Endothelial cell of umbilical vein (primary cell): ENCODE measurements around the gene F2. TPM values are rescaled to one million over a fixed set of nuclear protein-coding genes. Genes with fewer than 3 reads are reported as not detected.

Experiments used
- BruUV-seq: library from RNA; stranded (reverse); fragments of 400-500 nt; replicated peaks from 2 replicates; lab custom pipeline; 2021; lab: Mats Ljungman, UMichigan
- CTCF ChIA-PET: fragments of 300-600, 350-600 bp; sonication (Branson Sonifier 250); formaldehyde crosslinking; loops from one replicate; lab custom pipeline; 2021; ENCODE audit warnings: antibody characterized with exemption, inconsistent platforms; lab: Charles Lee
- POLR2A ChIA-PET: fragments of 300-600, 350-600 bp; sonication (Branson Sonifier 250); formaldehyde crosslinking; loops from one replicate; lab custom pipeline; 2021; ENCODE audit warnings: antibody characterized with exemption, inconsistent platforms; lab: Charles Lee
- DNase-seq: peaks from one replicate; pipeline ENCODE4 v3.0.0-alpha.2; 2011; ENCODE audit warnings: low read depth, low spot score
- FAIRE-seq: peaks from 2 replicates; lab custom pipeline; 2011; peaks lifted over from hg19 to GRCh38; lab: Jason Lieb, UNC
- H2AFZ ChIP-seq: 2 replicates; pipeline ENCODE4 v1.6.0; 2012; ENCODE audit warnings: low read depth, low read length, control low read depth, inconsistent platforms
- H3K27ac ChIP-seq: 2 replicates; pipeline ENCODE4 v1.5.1; 2011; ENCODE audit warnings: low read depth, mild to moderate bottlenecking, control low read depth, low read length, moderate library complexity; ENCODE audit not compliant: insufficient read depth
- H3K27me3 ChIP-seq, 2 experiments: 2 replicates each; pipeline versions ENCODE4 v1.6.0 to v1.6.1; 2011; ENCODE audit warnings: low read length in 2 of 2, mixed read lengths in 1 of 2; ENCODE audit not compliant: control insufficient read depth in 2 of 2, insufficient read depth in 2 of 2
- H3K36me3 ChIP-seq, 2 experiments: 2 replicates in 1 of 2; 3 replicates in 1 of 2; pipeline ENCODE4 v1.5.1; 2011; ENCODE audit warnings: low read length in 2 of 2, mild to moderate bottlenecking in 1 of 2, moderate library complexity in 1 of 2; ENCODE audit not compliant: control insufficient read depth in 2 of 2, insufficient read depth in 2 of 2; ENCODE audit errors: extremely low read depth in 1 of 2
- H3K4me1 ChIP-seq: 3 replicates; pipeline ENCODE4 v1.5.1; 2011; ENCODE audit warnings: mild to moderate bottlenecking, low read length; ENCODE audit not compliant: control insufficient read depth, insufficient read depth; ENCODE audit errors: extremely low read depth
- H3K4me2 ChIP-seq: 2 replicates; pipeline ENCODE4 v1.6.1; 2011; ENCODE audit warnings: low read length, control low read depth, mixed read lengths; ENCODE audit not compliant: insufficient read depth
- H3K4me3 ChIP-seq, 3 experiments: fragments of 200-600 bp in 1 of 3; sonication (generic), shearing (Covaris generic) in 1 of 3; replicated peaks in 1 of 3; 2 replicates each; pipeline ENCODE4 v1.5.1; 2011 to 2016; ENCODE audit warnings: control low read depth in 3 of 3, low read length in 3 of 3, mild to moderate bottlenecking in 2 of 3, inconsistent platforms in 1 of 3, low read depth in 1 of 3, moderate library complexity in 1 of 3; ENCODE audit not compliant: insufficient read depth in 1 of 3
- H3K79me2 ChIP-seq: 2 replicates; pipeline ENCODE4 v1.6.0; 2012; ENCODE audit warnings: low read length, inconsistent platforms; ENCODE audit not compliant: control insufficient read depth, insufficient read depth
- H3K9ac ChIP-seq: replicated peaks from 2 replicates; pipeline ENCODE3; 2011; ENCODE audit warnings: low read length, control low read depth; ENCODE audit not compliant: insufficient read depth; ENCODE audit errors: extremely low read depth
- H3K9me1 ChIP-seq: replicated peaks from 3 replicates; pipeline ENCODE4 v1.6.0; 2011; ENCODE audit warnings: mild to moderate bottlenecking, low read length; ENCODE audit not compliant: control insufficient read depth, insufficient read depth; ENCODE audit errors: extremely low read depth
- H3K9me3 ChIP-seq: replicated peaks from 2 replicates; pipeline ENCODE4 v1.5.1; 2012; ENCODE audit warnings: low read length, inconsistent platforms; ENCODE audit not compliant: control insufficient read depth, insufficient read depth
- H4K20me1 ChIP-seq: replicated peaks from 2 replicates; pipeline ENCODE3; 2011; ENCODE audit warnings: mild to moderate bottlenecking, low read length; ENCODE audit not compliant: control insufficient read depth, insufficient read depth; ENCODE audit errors: extremely low read depth
- EZH2 ChIP-seq: IDR thresholded peaks from 2 replicates; pipeline ENCODE4 v1.6.1; 2012; ENCODE audit warnings: borderline replicate concordance, low read depth, mild to moderate bottlenecking, moderate library complexity, low read length, inconsistent platforms; ENCODE audit not compliant: severe bottlenecking
- FOS ChIP-seq: IDR thresholded peaks from 2 replicates; pipeline ENCODE4 v1.6.1; 2011; ENCODE audit warnings: mild to moderate bottlenecking, low read length, moderate library complexity, borderline replicate concordance; ENCODE audit not compliant: insufficient read depth
- GATA2 ChIP-seq: IDR thresholded peaks from 2 replicates; pipeline ENCODE4 v1.7.0; 2011; ENCODE audit warnings: low read depth, mild to moderate bottlenecking, moderate library complexity, mixed read lengths, low read length; ENCODE audit not compliant: insufficient read length, insufficient read depth
- JUN ChIP-seq: IDR thresholded peaks from 2 replicates; pipeline ENCODE4 v1.6.1; 2011; ENCODE audit warnings: borderline replicate concordance, low read depth; ENCODE audit not compliant: insufficient read length, insufficient read depth
- MYC ChIP-seq: IDR thresholded peaks from one replicate; pipeline ENCODE4 v1.6.1; 2011; ENCODE audit warnings: mild to moderate bottlenecking, low read depth, low read length
- POLR2A ChIP-seq: IDR thresholded peaks from 2 replicates; pipeline ENCODE4 v1.6.1; 2012; ENCODE audit warnings: low read depth, mild to moderate bottlenecking, control low read depth, low read length
- POLR2AphosphoS5 ChIP-seq: IDR thresholded peaks from 2 replicates; pipeline ENCODE4 v1.6.1; 2012; ENCODE audit warnings: low read depth, mild to moderate bottlenecking, control low read depth, low read length, moderate library complexity; ENCODE audit not compliant: insufficient read depth
- dilution Hi-C: fragments of 300-500 bp; cut with MboI; formaldehyde crosslinking; loops from one replicate; pipeline ENCODE4 v1.15.0; 2019; ENCODE audit warnings: low sequenced_read_pairs; ENCODE audit not compliant: extremely low pct_ligation_motif_present
- intact Hi-C: fragments of 100-400 bp; cut with micrococcal nuclease; formaldehyde crosslinking; loops from one replicate; pipeline ENCODE4 v1.10.0; 2022
- polyA plus RNA-seq, 4 experiments: library from polyadenylated mRNA; depleted of rRNA in 3 of 4; stranded (reverse) in 3 of 4; unstranded in 1 of 4; fragments of >200 nt; gene quantifications; 2 replicates each; pipeline versions ENCODE4 v1.2.1 to v1.2.3, GENCODE V29; 2011 to 2012; ENCODE audit warnings: missing spikeins in 1 of 4
- total RNA-seq: library from RNA; stranded (reverse); gene quantifications from 2 replicates; pipeline ENCODE4 v1.2.3, GENCODE V29; 2021
- TF ChIP-seq, protein P1 (sequence below): IDR thresholded peaks from 2 replicates; pipeline ENCODE4 v1.6.1; 2011; ENCODE audit not compliant: insufficient read depth, insufficient read length
- TF ChIP-seq, protein P2 (sequence below), 2 donors: IDR thresholded peaks; 1 replicate in 1 of 2; 2 replicates in 1 of 2; pipeline ENCODE4 v1.5.1; 2011; ENCODE audit warnings: low read length in 2 of 2, mild to moderate bottlenecking in 2 of 2, moderate library complexity in 2 of 2, control low read depth in 1 of 2, inconsistent platforms in 1 of 2, low read depth in 1 of 2; ENCODE audit not compliant: insufficient read depth in 1 of 2; ENCODE audit errors: extremely low read depth in 1 of 2

The F2 gene
- total and polyA plus RNA-seq, 2 donors (not counting 3 experiments of a cell fraction or from before 2014, with no cell fraction given) = 0.04 TPM; not detected in 1

DNA sequence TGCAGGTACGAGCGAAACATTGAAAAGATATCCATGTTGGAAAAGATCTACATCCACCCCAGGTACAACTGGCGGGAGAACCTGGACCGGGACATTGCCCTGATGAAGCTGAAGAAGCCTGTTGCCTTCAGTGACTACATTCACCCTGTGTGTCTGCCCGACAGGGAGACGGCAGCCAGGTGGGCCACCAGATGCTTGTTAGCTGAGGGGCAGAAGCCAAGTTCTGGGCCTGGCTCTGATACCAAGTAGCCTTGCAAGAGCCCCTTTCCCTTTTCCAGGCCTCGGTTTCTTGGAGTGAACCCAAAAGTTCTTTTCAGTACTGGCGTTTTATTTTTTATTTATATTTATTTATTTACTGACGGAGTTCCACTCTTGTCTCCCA is 9.6 kb downstream of the F2 start:
- no peak overlapping the region for H3K27ac ChIP-seq
- no peaks in the 10 kb centered on the region for H3K9me1 ChIP-seq
- H4K20me1 ChIP-seq = no peaks in the 10 kb centered on the region
- intact Hi-C loops (no loop called here), dilution Hi-C loops (no loop called here)
- H3K4me3 ChIP-seq = no peak overlapping the region
- no TSS peak for BruUV-seq
- no peaks in the 10 kb centered on the region for H3K9me3 ChIP-seq
- no peak overlapping the region for H2AFZ ChIP-seq
- no peak for DNase-seq
- TF ChIP-seq, protein P1, sequence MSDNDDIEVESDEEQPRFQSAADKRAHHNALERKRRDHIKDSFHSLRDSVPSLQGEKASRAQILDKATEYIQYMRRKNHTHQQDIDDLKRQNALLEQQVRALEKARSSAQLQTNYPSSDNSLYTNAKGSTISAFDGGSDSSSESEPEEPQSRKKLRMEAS = no peak
- TF ChIP-seq JUN (no peak), GATA2 (no peak), EZH2 (no peak), POLR2AphosphoS5 (no peak), POLR2A (no peak), FOS (no peak), MYC (no peak)
- TF ChIP-seq, protein P2, sequence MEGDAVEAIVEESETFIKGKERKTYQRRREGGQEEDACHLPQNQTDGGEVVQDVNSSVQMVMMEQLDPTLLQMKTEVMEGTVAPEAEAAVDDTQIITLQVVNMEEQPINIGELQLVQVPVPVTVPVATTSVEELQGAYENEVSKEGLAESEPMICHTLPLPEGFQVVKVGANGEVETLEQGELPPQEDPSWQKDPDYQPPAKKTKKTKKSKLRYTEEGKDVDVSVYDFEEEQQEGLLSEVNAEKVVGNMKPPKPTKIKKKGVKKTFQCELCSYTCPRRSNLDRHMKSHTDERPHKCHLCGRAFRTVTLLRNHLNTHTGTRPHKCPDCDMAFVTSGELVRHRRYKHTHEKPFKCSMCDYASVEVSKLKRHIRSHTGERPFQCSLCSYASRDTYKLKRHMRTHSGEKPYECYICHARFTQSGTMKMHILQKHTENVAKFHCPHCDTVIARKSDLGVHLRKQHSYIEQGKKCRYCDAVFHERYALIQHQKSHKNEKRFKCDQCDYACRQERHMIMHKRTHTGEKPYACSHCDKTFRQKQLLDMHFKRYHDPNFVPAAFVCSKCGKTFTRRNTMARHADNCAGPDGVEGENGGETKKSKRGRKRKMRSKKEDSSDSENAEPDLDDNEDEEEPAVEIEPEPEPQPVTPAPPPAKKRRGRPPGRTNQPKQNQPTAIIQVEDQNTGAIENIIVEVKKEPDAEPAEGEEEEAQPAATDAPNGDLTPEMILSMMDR (IDR thresholded peaks at IDR 0.05; ENCODE audit: extremely low read depth in 1 of 2, insufficient read depth in 1 of 2, low read depth in 1 of 2, low read length in 2 of 2) = no peak
- no peaks in the 10 kb centered on the region for H3K79me2 ChIP-seq
- no peaks in the 10 kb centered on the region for H3K36me3 ChIP-seq
- ChIA-PET CTCF (no interaction called here), POLR2A (no interaction called here)
- no peak overlapping the region for H3K4me2 ChIP-seq
- H3K27me3 ChIP-seq = no peaks in the 10 kb centered on the region
- H3K9ac ChIP-seq = no peak overlapping the region
- FAIRE-seq = no peak
- H3K4me1 ChIP-seq = no peaks in the 10 kb centered on the region
